GM12873 (cell line): Measurements from ENCODE around the gene NIN.

Experiments used
- TF ChIP-seq, protein P1 (sequence below): IDR thresholded peaks from 2 replicates; pipeline ENCODE4 v1.5.1; 2012; ENCODE audit warnings: low read depth, mild to moderate bottlenecking, moderate library complexity, low read length, control low read depth; ENCODE audit not compliant: insufficient read depth; ENCODE audit errors: missing control alignments

The NIN gene

DNA sequence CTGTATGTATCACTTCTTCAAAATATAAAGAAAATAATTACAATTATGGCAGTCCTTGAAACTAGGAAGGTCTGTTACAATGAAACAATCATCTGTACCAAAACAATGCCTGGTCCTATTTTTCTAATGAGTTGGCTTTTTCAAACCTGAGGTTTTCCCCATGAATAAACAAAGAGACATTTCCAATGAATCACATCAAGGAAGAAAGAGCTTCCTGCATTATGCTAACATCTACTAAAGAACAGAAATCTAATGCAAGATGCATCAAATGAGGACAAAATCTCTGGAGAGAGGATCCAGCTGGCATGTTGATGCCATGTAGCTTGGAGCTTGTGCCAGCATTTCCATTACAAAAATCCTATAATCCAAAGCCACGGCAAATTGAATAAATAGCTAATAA, 29.3 kb downstream of the NIN start:
- TF ChIP-seq, protein P1, sequence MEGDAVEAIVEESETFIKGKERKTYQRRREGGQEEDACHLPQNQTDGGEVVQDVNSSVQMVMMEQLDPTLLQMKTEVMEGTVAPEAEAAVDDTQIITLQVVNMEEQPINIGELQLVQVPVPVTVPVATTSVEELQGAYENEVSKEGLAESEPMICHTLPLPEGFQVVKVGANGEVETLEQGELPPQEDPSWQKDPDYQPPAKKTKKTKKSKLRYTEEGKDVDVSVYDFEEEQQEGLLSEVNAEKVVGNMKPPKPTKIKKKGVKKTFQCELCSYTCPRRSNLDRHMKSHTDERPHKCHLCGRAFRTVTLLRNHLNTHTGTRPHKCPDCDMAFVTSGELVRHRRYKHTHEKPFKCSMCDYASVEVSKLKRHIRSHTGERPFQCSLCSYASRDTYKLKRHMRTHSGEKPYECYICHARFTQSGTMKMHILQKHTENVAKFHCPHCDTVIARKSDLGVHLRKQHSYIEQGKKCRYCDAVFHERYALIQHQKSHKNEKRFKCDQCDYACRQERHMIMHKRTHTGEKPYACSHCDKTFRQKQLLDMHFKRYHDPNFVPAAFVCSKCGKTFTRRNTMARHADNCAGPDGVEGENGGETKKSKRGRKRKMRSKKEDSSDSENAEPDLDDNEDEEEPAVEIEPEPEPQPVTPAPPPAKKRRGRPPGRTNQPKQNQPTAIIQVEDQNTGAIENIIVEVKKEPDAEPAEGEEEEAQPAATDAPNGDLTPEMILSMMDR, result no peak

DNA sequence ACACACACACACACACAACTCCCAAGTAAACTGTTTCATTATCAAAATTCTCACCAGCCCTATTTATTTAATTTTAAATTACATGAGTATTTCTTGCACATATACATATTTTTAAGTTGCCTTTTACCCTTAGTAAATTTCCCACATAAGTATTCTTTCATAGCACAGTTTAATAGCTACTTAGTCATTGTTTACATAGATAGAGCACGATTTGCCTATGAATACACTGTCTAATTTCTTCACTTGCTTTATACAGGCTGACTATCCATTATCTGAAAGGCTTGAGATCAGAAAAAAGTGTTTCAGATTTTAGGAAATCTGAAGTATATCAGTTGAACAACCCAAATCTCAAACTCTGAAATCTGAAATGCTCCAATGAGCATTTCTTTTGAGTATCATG, 30.9 kb downstream of the NIN start:
- TF ChIP-seq, protein P1, result no peak

DNA sequence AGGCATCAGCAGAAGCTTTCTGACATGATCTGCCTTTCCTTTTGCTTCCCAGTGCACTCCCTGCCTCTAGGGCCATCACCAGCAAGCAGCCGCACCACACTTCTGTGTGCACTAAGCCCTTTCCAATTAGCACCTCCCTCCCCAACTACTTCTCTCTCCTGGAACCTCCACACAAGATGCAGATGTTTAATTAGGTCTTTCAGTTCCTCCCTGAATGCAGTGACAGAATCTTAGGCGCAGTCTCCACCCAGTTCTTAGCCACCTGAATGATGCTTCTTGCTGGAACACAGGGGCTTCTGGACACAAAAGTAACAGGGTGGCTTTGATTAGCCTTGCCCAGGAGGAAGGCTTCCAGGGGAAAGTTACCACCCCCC, 32.9 kb downstream of the NIN start:
- TF ChIP-seq, protein P1, result no peak

DNA sequence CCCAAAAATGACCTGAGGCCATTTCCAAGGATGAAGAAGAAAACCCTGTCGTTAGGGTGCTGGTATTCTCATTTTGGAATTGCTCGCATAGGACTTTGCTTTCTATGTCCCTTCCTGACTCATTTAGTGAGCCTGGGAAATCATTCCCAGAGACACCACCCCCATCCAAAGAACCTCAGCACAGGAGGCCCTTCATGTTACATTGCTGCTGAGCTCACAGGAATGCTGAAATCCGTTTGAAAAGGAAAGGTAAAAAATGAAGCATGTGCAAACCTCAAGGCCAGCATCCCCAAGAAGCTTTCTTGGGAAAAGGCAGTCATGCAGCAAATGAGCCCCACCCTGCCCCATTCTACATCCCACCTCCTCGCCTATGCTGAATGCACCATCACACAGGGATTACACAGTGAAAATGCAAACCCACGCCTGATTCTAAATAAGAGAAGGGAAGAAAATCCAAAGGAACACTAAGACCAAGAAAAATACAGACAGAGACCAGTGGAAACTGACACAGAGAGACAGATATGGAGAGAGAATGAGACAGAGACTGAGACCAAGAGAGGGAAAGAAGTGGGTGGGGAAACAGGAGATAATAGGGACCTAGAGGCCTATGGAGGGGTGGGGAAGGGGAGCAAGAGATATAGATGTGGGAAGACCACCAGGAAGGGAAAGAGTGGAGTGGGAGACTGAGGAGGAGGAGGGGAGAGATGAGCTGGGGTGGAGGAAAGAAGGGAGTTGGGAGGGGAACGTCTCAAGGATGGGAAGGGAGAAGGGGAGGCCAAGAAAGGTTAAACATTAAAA, 33.5 kb downstream of the NIN start:
- TF ChIP-seq, protein P1, result no peak

DNA sequence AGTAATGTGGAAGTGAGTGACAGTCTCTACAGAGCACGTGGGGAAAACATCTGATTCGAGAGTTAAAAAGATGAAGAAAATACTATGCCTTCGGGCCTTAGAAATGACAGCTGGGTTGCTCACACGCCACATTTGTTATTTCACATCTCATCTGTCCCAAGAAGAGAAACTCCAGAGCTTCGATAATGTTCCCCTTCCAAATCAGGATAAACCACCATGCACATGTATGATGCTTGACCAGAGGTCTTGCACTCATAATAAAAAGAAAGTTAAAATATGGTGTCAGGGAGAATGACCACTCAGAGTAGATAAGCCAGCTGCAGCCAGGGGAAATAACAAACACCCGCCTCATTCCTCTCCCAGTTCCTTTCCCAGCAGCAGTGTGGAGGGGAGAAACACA, 34.6 kb downstream of the NIN start:
- TF ChIP-seq, protein P1, result no peak

DNA sequence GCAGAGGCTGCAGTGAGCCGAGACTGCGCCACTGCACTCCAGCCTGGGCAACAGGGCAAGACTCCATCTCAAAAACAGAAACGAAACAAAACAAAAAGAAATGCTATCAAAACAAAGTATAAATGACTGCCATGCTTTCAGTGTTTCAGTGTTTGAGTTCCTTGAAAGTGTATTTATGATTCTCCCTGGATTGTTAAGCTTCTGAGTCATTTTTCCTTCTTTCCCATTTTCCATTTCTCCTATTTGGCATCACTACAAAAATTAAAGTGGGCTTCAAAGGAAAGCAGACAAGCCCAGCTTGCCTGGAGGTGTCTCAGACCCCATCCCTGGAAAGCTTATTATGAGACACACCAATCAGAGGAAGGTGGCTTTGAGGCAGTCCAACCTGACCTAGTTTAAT, 35.1 kb downstream of the NIN start:
- TF ChIP-seq, protein P1, result no peak

DNA sequence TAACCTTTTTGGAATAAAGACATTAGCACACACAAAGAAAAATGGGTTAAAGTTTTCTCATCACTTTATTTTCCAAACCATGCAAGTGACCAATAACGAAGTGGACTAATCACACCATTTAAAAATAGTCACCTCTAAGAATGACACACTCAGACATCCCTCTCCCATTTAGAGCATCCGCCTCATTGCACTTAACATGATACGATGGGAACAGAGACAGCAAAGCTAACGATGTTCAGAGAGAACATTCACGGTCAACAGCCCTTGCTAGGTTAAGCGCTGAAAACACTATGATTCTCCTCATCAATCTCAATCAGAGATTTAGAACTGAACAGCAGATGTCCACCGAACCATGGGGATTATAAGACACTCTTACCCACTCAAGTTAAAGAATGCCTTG, 35.8 kb downstream of the NIN start:
- TF ChIP-seq, protein P1, result no peak
